ENCODE results near the gene TMEM26.
A peak's percentile ranks its signal among the peaks of the same experiment; 100 is the strongest.

The TMEM26 gene

GRCh38 chr10:61404751-61405150 is 48.4 kb downstream of the TMEM26 start:
- no peak overlapping the region for H3K4me3 ChIP-seq (ENCODE audit: low read depth, low read length)
- TF ChIP-seq CTCF (IDR thresholded peaks at IDR 0.05; ENCODE audit: low read depth, low read length): no peak

GRCh38 chr10:61400524-61400923 is 52.7 kb downstream of the TMEM26 start:
- H3K4me3 ChIP-seq (ENCODE audit: low read depth, low read length): no peak overlapping the region
- TF ChIP-seq CTCF (IDR thresholded peaks at IDR 0.05; ENCODE audit: low read depth, low read length): no peak

GRCh38 chr10:61399406-61399805 is 53.8 kb downstream of the TMEM26 start:
- TF ChIP-seq CTCF (IDR thresholded peaks at IDR 0.05; ENCODE audit: low read depth, low read length): no peak
- no peak overlapping the region for H3K4me3 ChIP-seq (ENCODE audit: low read depth, low read length)

- H3K4me3 ChIP-seq (ENCODE audit: low read depth, low read length): no peak overlapping the region
Observed at GRCh38 chr10:61398366-61399129, 54.6 kb downstream of the TMEM26 start.

GRCh38 chr10:61397175-61397986 is 55.8 kb downstream of the TMEM26 start:
- H3K4me3 ChIP-seq (ENCODE audit: low read depth, low read length): peak overlapping the region; percentile 51
- TF ChIP-seq CTCF (IDR thresholded peaks at IDR 0.05; ENCODE audit: low read depth, low read length): no peak

More at GRCh38 chr10:61398366-61399129, 54.6 kb downstream of the TMEM26 start:
- no peak for TF ChIP-seq CTCF (IDR thresholded peaks at IDR 0.05; ENCODE audit: low read depth, low read length)

GRCh38 chr10:61391281-61391680 is 61.9 kb downstream of the TMEM26 start:
- no peak overlapping the region for H3K4me3 ChIP-seq (ENCODE audit: low read depth, low read length)
- no peak for TF ChIP-seq CTCF (IDR thresholded peaks at IDR 0.05; ENCODE audit: low read depth, low read length)

- no peak overlapping the region for H3K4me3 ChIP-seq (ENCODE audit: low read depth, low read length)
- TF ChIP-seq CTCF (IDR thresholded peaks at IDR 0.05; ENCODE audit: low read depth, low read length): no peak
Observed at GRCh38 chr10:61390851-61391250, 62.3 kb downstream of the TMEM26 start.
